Measurements from ENCODE around the gene PIK3R3. TPM values are rescaled to one million over a fixed set of nuclear protein-coding genes. Genes with fewer than 3 reads are reported as not detected.

The PIK3R3 gene
- polyA plus RNA-seq, 3 donors, result 19.8 to 32.3 (median 32.3) TPM

GRCh38 chr1:46044116-46044515 is 88.3 kb downstream of the PIK3R3 start:
- DNase-seq (ENCODE audit: extremely low read depth in 1 of 11, low read depth in 9 of 11, low spot score in 4 of 11), result no peak

- DNase-seq (ENCODE audit: extremely low read depth in 1 of 11, low read depth in 9 of 11, low spot score in 4 of 11), result no peak
Measured at GRCh38 chr1:46043458-46044017, 88.9 kb downstream of the PIK3R3 start.

GRCh38 chr1:46041974-46042373 is 90.5 kb downstream of the PIK3R3 start:
- no peak for DNase-seq (ENCODE audit: extremely low read depth in 1 of 11, low read depth in 9 of 11, low spot score in 4 of 11)

- no peak for DNase-seq (ENCODE audit: extremely low read depth in 1 of 11, low read depth in 9 of 11, low spot score in 4 of 11)
Measured at GRCh38 chr1:46041551-46041950, 90.9 kb downstream of the PIK3R3 start.

- DNase-seq (ENCODE audit: extremely low read depth in 1 of 11, low read depth in 9 of 11, low spot score in 4 of 11), result peak in 3 of 11 donors; percentile 22 to 45 (median 32)
Measured at GRCh38 chr1:46039571-46040052, 92.8 kb downstream of the PIK3R3 start.

GRCh38 chr1:46036894-46037839 is 95.3 kb downstream of the PIK3R3 start:
- peak; percentile 56 to 83 (median 71) for DNase-seq (ENCODE audit: extremely low read depth in 1 of 11, low read depth in 9 of 11, low spot score in 4 of 11)

GRCh38 chr1:46034601-46035516 is 97.6 kb downstream of the PIK3R3 start:
- DNase-seq (ENCODE audit: extremely low read depth in 1 of 11, low read depth in 9 of 11, low spot score in 4 of 11), result no peak

GRCh38 chr1:46030876-46031660 is 101.4 kb downstream of the PIK3R3 start:
- DNase-seq (ENCODE audit: extremely low read depth in 1 of 11, low read depth in 9 of 11, low spot score in 4 of 11), result no peak

- DNase-seq (ENCODE audit: extremely low read depth in 1 of 11, low read depth in 9 of 11, low spot score in 4 of 11), result no peak
Measured at GRCh38 chr1:46030074-46030870, 102.2 kb downstream of the PIK3R3 start.

GRCh38 chr1:46027788-46028573 is 104.4 kb downstream of the PIK3R3 start:
- DNase-seq (ENCODE audit: extremely low read depth in 1 of 11, low read depth in 9 of 11, low spot score in 4 of 11), result no peak

GRCh38 chr1:46026531-46026930 is 105.9 kb downstream of the PIK3R3 start:
- DNase-seq (ENCODE audit: extremely low read depth in 1 of 11, low read depth in 9 of 11, low spot score in 4 of 11), result no peak

GRCh38 chr1:46021046-46021996 is 111.1 kb downstream of the PIK3R3 start:
- DNase-seq (ENCODE audit: extremely low read depth in 1 of 11, low read depth in 9 of 11, low spot score in 4 of 11), result no peak

- no peak for DNase-seq (ENCODE audit: extremely low read depth in 1 of 11, low read depth in 9 of 11, low spot score in 4 of 11)
Measured at GRCh38 chr1:46020010-46020409, 112.4 kb downstream of the PIK3R3 start.

GRCh38 chr1:46019348-46019747 is 113.1 kb downstream of the PIK3R3 start:
- no peak for DNase-seq (ENCODE audit: extremely low read depth in 1 of 11, low read depth in 9 of 11, low spot score in 4 of 11)

- DNase-seq (ENCODE audit: extremely low read depth in 1 of 11, low read depth in 9 of 11, low spot score in 4 of 11), result no peak
Measured at GRCh38 chr1:46017876-46018503, 114.4 kb downstream of the PIK3R3 start.

Measured in renal cortex interstitium (tissue), 11 donors.